ENCODE measurements around the gene CLCA4.
A peak's percentile ranks its signal among the peaks of the same experiment; 100 is the strongest.
"Not testable (repeated sequence)": the region's sequence is repeated elsewhere in the genome, so short reads cannot be mapped to it uniquely, and the experiment has no call there.

Gene CLCA4, protein sequence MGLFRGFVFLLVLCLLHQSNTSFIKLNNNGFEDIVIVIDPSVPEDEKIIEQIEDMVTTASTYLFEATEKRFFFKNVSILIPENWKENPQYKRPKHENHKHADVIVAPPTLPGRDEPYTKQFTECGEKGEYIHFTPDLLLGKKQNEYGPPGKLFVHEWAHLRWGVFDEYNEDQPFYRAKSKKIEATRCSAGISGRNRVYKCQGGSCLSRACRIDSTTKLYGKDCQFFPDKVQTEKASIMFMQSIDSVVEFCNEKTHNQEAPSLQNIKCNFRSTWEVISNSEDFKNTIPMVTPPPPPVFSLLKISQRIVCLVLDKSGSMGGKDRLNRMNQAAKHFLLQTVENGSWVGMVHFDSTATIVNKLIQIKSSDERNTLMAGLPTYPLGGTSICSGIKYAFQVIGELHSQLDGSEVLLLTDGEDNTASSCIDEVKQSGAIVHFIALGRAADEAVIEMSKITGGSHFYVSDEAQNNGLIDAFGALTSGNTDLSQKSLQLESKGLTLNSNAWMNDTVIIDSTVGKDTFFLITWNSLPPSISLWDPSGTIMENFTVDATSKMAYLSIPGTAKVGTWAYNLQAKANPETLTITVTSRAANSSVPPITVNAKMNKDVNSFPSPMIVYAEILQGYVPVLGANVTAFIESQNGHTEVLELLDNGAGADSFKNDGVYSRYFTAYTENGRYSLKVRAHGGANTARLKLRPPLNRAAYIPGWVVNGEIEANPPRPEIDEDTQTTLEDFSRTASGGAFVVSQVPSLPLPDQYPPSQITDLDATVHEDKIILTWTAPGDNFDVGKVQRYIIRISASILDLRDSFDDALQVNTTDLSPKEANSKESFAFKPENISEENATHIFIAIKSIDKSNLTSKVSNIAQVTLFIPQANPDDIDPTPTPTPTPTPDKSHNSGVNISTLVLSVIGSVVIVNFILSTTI

DNA sequence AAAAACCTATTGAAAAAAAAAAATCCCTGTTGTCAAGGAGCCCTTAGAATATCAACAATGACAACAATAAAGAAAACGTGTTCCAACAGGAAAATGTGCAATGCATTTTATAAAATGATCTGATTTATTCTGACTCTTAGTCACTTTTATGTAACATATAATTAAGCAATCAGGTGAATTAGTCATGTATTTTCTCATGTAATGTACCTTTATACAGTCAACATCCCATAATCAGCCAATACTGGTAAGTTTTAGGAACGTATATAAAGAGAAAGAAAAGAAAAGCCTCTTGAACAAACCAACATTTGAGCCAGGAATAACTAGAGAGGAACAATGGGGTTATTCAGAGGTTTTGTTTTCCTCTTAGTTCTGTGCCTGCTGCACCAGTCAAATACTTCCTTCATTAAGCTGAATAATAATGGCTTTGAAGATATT, at the start of gene CLCA4:
Gene CLCA4, plus strand, starts transcription at position 292 of the 435 bp plus-strand sequence. Its CDS starts 42 bp downstream, at position 334.
- DNase-seq (ENCODE audit: low read depth in 2 of 2), result no peak

DNA sequence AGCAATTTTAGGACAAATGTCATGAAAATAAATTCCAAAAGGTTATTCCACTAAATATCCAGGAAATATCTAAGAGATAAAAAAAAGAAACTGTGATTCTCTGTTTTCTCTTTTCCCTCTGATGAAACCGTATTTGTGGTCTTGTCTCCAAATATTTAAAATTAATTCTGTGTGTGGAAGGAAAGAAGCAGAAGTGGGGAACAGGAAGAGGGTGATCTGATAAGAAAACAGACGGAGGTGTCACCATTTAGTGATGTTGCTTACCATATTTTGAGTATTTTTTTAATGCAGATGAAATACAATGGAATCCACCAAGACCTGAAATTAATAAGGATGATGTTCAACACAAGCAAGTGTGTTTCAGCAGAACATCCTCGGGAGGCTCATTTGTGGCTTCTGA, 48.6 kb upstream of the CLCA4 start:
- DNase-seq (ENCODE audit: low read depth in 2 of 2), result no peak

DNA sequence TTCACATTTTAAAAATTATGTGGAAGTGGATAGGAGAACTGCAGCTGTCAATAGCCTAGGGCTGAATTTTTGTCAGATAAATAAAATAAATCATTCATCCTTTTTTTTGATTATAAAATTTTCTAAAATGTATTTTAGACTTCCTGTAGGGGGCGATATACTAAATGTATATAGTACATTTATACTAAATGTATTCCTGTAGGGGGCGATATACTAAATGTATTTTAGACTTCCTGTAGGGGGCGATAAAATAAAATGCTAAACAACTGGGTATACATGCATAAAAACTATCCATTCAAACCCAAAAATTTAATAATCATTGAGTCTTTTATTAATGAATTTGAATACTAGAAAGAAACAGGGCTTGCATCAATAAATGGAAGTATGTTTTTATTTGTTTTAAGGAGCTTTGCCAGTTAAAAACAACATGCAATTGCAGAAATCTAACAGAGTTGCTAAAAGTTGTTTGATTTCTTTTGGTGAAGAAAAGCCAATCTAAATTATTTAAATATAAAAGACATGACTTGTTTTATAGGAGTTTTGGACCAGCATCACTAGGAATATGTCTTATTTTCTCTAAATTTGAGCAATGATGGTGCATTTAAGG, 46.8 kb upstream of the CLCA4 start:
- DNase-seq (ENCODE audit: low read depth in 2 of 2), result no peak

DNA sequence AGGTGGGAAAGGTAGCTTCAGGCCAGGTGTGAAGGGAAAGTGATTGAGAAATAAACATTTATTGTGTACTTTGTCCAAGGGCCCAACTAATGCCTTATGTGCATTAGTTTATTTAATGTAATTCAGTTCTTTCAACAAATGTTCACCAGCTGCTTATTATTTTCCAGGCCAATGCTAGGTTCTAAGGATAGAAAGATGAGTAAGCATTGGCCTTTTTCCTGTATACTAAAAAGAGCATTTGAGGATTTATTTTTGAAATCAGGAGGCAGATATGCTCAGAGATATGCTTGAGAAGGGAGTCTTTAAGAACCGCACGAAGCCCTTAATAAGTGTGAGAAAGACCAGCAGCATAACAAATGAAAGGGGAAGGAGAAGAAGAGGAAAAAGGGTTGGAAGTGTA, 46.2 kb upstream of the CLCA4 start:
- DNase-seq (ENCODE audit: low read depth in 2 of 2), result no peak

DNA sequence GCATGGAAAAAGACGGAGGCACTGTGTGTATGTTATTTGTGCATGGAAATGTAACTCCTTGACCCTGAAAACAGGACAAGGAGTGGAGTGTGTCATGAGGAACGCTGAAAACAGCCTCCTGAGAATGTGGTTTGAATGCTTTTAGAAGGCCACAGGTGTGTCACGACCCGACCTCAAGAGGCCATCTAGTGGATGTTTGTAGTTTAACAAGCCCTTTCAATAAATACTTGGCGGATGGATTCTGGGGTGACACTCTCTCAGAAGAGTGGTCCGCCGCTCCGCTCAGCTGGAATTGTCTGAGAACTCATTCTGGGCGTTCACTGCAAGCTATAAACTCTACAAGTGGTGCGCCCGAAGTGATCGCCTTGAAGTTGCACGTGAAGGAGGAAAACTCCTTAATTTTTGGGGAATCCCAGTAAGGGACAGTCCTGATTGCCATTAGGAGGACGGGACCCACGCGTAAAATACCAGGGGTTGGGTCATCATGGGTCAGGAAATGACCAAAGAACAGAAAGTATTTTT, 44.7 kb upstream of the CLCA4 start:
- not testable (repeated sequence) for DNase-seq (ENCODE audit: low read depth in 2 of 2)

DNA sequence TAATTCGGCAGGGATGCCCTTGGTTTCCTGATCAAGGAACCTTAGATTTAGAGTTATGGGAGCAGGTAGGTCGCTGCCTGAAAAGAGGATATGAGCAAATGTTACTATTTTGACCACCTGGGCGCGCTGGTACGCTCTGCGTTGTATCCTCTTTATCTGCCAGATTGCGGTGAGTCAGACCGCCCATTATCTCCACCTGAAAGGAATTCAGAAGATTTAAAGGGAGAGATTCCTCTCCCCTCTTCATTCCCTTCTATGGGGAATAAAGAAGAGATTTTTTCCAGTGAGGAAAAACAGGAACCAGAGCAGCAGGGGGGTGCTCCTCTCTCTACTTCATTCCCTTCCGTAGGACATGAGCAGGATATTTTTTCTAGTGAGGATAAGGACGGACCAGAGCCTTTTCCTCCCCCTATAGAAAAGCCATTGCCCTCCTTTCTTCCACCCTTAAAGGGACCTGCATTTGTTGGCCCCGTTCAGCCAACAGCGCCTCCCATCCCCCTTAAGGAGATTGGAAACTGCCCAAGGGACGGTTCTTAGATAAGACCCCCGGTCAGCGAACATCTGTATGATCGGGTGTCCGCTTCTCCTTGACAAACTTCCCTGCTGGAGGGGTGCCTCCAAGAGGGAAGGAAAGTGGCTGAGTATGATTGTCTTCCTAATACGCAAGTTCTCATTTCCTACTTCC, 44.0 kb upstream of the CLCA4 start:
- DNase-seq (ENCODE audit: low read depth in 2 of 2), result no peak

DNA sequence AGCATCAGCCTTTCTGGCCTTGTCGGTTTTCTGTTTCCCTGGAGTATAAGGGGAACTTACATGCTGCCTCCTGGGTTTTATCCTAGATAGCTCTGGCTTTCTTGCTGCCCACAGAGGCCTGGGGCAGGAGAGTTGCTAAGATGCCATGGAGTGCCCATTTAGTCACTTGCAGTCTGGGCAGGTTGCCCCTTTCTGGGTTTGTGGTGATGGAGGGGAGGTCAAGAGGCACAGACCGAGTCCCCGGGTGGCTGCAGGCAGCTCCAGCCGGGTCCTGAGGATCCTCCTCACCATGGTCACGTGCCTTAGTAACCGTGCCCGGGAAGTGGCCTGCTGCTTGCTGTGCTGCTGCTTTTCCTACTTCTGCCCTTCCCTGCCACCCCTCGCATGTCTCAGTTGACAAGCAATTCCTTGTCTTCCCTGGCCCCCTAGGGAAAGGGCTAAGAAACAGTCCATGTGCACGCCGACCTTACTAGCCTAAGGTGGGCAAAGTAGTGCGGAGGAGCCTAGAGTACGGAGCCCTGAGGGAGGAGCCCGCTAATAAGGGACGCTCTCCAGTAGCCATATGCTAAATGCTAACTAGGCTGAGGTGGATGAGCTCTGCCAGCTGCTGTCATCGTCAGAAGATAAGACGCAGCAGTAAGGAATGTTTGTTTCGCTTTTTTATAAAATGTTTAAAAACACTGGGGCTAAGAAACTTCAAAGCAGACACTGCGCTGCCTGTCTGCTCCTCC, 43.3 kb upstream of the CLCA4 start:
- no peak for DNase-seq (ENCODE audit: low read depth in 2 of 2)

DNA sequence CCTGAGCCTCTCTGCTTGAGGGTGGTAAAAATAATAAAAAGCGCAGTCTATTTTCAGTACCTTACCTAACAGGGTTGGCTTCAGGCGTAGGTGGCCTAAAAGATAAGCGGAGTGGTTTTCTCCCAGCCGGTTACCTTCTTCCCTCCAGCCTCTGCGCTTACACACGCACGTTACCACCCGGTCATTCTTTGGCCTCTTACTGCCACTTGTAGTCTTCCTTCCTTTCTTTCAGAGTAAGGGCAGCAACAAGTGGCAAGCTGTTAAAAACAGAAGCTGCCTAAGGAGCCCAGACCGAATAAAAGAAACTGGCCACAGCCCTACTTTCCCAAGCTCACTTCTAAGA, 42.8 kb upstream of the CLCA4 start:
- no peak for DNase-seq (ENCODE audit: low read depth in 2 of 2)

DNA sequence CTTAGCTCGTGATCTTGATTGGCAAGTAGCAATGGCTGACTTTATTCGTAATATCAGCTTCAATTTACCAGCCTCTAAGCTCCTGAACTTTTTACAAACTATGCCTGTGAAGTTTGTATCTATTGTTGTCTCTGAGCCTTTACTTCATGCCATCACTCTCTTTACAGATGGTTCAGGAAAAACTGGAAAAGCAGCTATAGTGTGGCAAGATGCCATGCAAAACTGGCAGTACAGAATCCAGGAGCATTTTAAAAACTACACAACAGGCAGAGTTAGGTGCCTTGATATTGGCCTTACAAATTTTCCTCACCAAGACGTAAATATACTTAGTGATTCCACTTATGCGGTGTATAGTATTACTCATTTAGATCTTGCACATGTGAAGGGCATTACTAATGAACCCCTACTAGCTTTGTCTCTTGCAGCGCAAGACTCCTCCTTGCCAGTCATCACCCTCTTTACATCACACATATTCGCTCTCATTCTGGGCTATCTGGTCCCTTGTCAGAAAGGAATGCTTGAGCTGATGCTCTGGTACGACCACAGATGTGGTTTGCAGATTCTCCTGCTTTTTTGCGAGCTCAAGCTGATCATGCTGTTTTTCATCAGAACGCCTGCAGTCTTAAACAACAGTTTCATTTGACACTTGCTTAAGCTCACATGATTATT, 41.8 kb upstream of the CLCA4 start:
- DNase-seq (ENCODE audit: low read depth in 2 of 2), result peak; percentile 48 to 51

DNA sequence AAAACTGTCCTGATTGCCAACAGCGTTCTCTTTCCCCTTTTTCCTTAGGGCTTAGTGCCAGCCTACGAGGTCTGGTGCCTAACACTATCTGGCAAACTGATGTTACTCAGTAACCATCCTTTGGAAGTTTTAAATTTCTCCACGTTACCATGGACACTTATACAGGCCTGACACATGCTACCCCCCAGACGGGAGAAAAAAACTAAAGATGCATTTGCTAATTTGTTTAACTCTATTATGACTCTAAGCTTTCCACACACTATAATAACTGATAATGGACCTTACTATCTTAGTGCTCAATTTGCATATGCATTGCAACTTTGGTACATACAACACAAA, 41.3 kb upstream of the CLCA4 start:
- no peak for DNase-seq (ENCODE audit: low read depth in 2 of 2)

DNA sequence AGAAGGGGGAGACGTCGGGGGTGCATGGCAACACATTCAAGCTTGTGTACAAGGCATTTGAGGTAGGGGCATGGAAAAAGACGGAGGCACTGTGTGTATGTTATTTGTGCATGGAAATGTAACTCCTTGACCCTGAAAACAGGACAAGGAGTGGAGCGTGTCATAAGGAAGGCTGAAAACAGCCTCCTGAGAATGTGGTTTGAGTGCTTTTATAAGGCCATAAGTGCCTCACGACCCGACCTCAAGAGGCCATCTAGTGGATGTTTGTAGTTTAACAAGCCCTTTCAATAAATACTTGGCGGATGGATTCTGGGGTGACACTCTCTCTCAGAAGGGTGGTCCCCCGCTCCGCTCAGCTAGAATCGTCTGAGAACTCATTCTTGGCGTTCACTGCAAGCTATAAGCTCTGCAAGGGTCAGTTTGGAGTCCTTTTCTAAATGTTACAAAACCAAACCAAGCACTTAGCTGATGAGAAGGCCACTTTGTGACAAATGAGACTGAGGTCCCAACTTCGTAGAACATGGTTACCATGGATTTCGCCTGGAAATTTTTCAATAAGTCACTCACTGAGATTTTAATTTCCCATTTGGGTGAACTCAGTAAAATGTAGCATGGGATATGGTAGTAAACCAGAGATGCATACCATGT, 38.8 kb upstream of the CLCA4 start:
- no peak for DNase-seq (ENCODE audit: low read depth in 2 of 2)

DNA sequence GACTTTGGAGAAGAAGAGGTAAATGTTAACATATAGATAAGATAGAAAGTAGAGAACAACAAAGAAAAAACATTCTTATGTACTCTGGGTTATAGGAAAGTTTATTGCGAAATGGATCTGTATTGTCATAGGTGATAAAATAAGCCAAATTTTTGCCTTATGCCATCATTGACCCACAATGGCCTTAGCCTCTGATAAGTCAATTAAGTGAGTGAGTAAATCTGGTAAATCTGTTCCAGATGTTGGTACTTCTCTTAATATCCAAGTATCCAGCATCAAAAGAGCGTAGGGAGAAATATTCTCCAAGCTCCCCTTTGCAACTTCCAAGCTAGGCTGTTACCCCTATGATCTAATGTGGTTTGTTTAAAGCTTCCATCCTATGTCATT, 38.3 kb upstream of the CLCA4 start:
- peak in 1 of 2 experiments; percentile 32 for DNase-seq (ENCODE audit: low read depth in 2 of 2)

DNA sequence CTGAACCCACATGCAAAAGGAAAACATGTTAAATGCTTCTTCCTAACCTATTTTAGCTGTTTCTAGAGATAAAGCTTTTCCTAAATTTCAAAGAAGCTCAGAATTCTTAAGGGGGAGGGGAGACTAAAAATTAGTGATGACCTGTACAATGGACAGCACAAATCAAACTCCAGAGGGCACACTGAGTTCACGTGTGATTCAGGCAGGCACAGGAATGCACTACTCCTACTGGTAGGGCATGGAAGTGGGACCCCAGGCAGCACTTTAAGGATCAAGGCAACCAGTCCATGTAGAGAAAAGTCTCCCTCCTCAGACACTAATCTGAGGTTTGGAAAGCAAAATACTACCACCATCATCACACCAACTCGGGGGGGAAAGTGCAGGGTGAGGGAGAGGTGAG, 31.3 kb upstream of the CLCA4 start:
- no peak for DNase-seq (ENCODE audit: low read depth in 2 of 2)

DNA sequence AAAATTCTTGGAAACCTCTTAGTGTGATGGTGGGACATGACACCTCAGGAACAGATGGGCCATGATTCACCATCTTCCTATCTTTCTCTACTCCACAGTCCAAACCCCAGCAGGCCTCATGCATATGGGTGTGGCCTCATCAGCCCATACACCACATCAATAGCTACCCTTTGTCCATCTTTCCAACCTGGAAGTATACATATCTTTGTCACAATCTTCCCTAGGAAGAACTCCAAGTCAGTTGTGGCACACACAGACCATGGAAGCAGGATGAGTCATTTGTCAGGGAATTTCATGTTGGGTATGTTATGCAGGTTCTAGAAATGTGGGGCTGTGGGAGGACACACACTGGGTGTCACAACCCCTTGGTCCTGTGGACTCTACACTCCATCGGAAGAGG, 30.5 kb upstream of the CLCA4 start:
- DNase-seq (ENCODE audit: low read depth in 2 of 2), result no peak

DNA sequence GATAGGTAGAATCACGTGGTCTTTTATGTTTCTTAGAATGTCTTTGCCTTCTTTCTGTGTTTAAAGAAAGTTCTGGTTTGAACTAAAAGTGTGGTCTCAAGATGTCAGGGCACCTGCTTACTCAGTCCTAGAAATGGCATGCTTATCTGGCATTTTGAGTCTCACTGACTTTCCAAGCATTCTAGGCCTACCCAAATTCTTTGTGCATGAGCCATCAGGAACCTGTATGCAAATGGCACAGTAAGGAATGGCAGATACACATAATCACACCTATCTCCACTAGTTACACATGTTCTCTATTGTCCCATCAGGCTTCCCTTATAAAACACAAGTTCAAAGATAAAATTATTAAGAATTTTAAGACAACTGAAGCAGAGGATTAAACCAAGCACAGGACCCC, 29.5 kb upstream of the CLCA4 start:
- no peak for DNase-seq (ENCODE audit: low read depth in 2 of 2)

DNA sequence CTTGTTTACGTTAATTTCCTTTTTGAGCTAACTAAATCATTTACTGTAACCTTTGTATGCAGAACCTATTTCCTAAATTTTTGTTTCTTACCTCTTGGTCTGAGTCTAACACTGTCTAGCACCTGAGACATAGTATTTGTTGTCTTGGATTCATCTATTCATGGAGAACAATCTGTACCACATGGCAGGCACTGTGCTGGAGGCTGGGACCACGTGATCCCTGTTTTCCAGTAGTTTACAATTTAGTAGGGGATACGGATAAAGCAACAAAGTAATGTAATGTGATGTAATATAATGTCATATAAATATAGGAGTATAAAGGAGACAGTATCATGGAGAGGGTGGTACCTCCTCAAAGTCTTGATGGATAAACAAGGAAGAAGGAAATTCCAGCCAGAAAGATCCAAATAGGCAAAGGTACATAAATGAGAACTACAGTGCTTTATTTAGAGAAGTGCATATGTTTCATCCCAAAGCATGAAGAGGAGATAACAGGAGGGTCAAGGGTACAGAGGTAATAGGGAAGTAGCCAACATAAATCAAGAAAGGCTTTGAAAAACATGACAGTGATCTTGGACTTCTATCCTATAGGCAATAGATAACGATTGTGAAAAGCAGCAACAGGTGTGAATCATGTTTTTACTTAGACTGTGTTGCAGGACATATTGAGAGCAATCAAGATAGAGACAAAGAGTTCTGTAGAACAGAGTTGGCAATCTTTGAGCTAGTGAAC, 25.9 kb upstream of the CLCA4 start:
- no peak for DNase-seq (ENCODE audit: low read depth in 2 of 2)

DNA sequence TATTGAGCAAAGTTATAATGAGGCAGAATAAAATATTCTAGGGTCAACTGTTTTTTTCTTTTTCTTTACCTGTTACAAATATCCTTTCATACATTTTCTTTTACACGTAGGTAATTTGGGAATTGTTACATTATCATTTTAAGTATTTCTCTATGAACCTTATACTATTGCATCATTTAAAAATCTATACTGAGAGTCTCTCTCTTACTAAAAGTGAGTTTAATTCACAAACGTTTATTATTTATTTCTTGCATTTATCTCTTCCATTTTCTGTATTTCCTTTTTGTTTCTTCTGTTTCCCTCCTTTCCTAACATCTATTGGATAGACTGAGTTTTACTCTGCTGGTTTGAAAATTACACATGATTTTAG, 25.4 kb upstream of the CLCA4 start:
- DNase-seq (ENCODE audit: low read depth in 2 of 2), result no peak

DNA sequence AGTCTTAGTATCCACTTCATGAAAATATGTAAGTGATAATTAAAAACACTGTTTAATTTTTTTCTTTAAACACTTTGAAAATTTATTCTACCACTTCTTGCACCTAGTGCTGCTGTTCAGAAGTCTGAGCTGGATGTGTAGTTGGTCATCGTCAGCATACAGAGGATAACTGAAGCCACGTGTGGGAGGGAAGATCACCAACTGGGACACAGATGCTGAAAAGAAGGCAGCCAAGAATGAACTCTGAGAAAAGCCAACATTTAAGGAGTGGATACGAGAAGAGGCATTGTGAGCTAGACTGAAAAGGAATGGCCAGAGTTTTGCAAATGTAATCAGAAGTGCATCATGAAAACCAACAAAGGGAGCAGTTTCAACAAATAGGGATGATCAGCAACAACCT, 24.6 kb upstream of the CLCA4 start:
- DNase-seq (ENCODE audit: low read depth in 2 of 2), result no peak

DNA sequence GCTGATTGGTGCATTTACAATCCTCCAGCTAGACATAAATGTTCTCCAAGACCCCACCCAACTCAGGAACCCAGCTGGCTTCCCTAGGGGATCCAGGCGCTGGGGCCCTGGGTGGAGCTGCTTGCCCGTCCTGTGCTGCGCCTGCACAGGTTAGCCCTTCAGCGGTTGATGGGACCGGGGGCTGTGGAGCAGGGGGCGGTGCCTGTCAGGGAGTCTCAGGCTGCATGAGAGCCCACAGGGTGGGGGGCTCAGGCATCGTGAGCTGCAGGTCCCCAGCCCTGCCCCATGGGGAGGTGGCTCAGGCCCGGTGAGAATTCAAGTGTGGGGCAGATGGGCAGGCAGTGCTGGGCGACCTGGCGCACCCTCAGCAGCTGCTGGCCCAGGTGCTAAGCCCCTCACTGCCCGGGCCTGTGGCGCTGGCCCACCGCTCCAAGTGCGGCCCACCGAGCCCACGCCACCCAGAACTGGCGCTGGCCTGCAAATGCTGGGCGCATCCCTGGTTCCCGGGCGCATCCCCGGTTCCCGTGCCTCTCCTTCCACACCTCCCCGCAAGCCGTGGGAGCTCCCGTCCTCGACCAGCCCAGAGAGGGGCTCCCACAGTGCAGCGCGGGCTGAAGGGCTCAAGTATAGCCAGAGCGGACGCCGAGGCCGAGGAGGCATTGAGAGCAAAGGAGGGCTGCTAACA, 23.1 kb upstream of the CLCA4 start:
- no peak for DNase-seq (ENCODE audit: low read depth in 2 of 2)
